ENCODE results near the gene PAQR7.

PAQR7 gene

GRCh38 chr1:25816112-25816718, 59.3 kb downstream of the PAQR7 start:
- no peak for DNase-seq (ENCODE audit: low read depth in 1 of 2, low spot score in 1 of 2)
- Histone ChIP-seq H3K27me3 (ENCODE audit: insufficient read depth, poor library complexity, severe bottlenecking) (no peaks in the 10 kb centered on the region), H3K27ac (replicated peaks) (no peak overlapping the region), H3K4me3 (replicated peaks; ENCODE audit: insufficient read depth, low read length) (no peak overlapping the region)
- no peak for TF ChIP-seq SPI1 (IDR thresholded peaks at IDR 0.05; ENCODE audit: borderline replicate concordance, low read depth)
- no peak for TF ChIP-seq CTCF (IDR thresholded peaks at IDR 0.05; ENCODE audit: insufficient read depth, low read length)
- TF ChIP-seq, protein P1, sequence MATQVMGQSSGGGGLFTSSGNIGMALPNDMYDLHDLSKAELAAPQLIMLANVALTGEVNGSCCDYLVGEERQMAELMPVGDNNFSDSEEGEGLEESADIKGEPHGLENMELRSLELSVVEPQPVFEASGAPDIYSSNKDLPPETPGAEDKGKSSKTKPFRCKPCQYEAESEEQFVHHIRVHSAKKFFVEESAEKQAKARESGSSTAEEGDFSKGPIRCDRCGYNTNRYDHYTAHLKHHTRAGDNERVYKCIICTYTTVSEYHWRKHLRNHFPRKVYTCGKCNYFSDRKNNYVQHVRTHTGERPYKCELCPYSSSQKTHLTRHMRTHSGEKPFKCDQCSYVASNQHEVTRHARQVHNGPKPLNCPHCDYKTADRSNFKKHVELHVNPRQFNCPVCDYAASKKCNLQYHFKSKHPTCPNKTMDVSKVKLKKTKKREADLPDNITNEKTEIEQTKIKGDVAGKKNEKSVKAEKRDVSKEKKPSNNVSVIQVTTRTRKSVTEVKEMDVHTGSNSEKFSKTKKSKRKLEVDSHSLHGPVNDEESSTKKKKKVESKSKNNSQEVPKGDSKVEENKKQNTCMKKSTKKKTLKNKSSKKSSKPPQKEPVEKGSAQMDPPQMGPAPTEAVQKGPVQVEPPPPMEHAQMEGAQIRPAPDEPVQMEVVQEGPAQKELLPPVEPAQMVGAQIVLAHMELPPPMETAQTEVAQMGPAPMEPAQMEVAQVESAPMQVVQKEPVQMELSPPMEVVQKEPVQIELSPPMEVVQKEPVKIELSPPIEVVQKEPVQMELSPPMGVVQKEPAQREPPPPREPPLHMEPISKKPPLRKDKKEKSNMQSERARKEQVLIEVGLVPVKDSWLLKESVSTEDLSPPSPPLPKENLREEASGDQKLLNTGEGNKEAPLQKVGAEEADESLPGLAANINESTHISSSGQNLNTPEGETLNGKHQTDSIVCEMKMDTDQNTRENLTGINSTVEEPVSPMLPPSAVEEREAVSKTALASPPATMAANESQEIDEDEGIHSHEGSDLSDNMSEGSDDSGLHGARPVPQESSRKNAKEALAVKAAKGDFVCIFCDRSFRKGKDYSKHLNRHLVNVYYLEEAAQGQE (IDR thresholded peaks at IDR 0.05; ENCODE audit: insufficient replicate concordance, low read depth) = no peak
- no peak for TF ChIP-seq POLR2AphosphoS5 (IDR thresholded peaks at IDR 0.05; ENCODE audit: low read depth)
- no peak for TF ChIP-seq GABPA (IDR thresholded peaks at IDR 0.05; ENCODE audit: low read depth)

DNA sequence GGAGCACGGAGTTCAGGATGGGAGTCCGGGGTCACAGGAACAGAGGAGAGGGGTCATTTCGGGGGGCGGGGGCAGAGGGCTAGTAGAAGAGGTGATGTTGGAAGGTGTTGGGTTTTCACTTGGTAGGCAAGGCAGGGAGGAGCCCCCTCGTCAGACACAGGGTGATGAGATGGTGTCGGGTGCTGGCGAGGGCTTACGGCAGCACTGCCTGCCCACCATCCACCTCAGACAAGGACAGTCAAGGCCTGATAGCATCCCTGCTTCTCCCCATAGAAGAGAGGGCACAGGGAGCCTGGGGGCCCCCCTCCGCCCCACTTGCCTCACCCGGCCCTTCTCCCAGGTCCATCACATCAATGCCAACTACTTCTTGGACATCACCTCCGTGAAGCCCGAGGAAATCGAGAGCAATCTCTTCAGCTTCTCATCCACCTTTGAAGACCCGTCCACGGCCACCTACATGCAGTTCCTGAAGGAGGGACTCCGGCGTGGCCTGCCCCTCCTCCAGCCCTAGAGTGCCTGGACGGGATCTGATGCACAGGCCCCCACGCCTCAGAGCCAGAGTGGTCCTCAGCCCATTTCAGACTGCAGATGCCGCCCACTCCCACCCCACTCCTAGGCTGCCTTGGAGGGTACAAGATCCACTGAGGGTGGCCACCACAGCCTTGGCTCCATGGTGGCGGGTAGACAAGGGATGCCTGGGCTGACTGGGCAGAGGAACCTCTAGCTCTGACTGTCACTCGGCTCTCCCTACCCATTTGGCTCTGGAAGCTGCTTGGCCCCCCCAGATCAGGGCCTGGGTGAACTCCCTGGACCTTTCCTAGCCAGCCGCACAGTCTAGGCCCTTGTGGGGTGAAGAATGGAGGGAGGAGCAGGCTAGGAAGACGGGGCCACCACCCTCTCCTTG, 60.0 kb downstream of the PAQR7 start:
- Histone ChIP-seq H3K4me3 (replicated peaks; ENCODE audit: insufficient read depth, low read length) (no peak overlapping the region), H3K27me3 (ENCODE audit: insufficient read depth, poor library complexity, severe bottlenecking) (no peaks in the 10 kb centered on the region), H3K27ac (replicated peaks) (no peak overlapping the region)
- no peak for DNase-seq (ENCODE audit: low read depth in 1 of 2, low spot score in 1 of 2)
- TF ChIP-seq POLR2AphosphoS5 (IDR thresholded peaks at IDR 0.05; ENCODE audit: low read depth) (no peak), SPI1 (IDR thresholded peaks at IDR 0.05; ENCODE audit: borderline replicate concordance, low read depth) (no peak), CTCF (IDR thresholded peaks at IDR 0.05; ENCODE audit: insufficient read depth, low read length) (no peak), GABPA (IDR thresholded peaks at IDR 0.05; ENCODE audit: low read depth) (no peak)
- TF ChIP-seq, protein P1 (IDR thresholded peaks at IDR 0.05; ENCODE audit: insufficient replicate concordance, low read depth) = no peak

- Histone ChIP-seq H3K4me3 (replicated peaks; ENCODE audit: insufficient read depth, low read length) (no peak overlapping the region), H3K27me3 (ENCODE audit: insufficient read depth, poor library complexity, severe bottlenecking) (no peaks in the 10 kb centered on the region), H3K27ac (replicated peaks) (no peak overlapping the region)
- no peak for DNase-seq (ENCODE audit: low read depth in 1 of 2, low spot score in 1 of 2)
- TF ChIP-seq CTCF (IDR thresholded peaks at IDR 0.05; ENCODE audit: insufficient read depth, low read length) (no peak), GABPA (IDR thresholded peaks at IDR 0.05; ENCODE audit: low read depth) (no peak), POLR2AphosphoS5 (IDR thresholded peaks at IDR 0.05; ENCODE audit: low read depth) (no peak), SPI1 (IDR thresholded peaks at IDR 0.05; ENCODE audit: borderline replicate concordance, low read depth) (no peak)
- TF ChIP-seq, protein P1 (IDR thresholded peaks at IDR 0.05; ENCODE audit: insufficient replicate concordance, low read depth) = no peak
These were observed 60.9 kb downstream of the PAQR7 start for GRCh38 chr1:25814549-25815087.
